ENCODE measurements around the gene CTSE.
A peak's percentile ranks its signal among the peaks of the same experiment; 100 is the strongest.

The CTSE gene

DNA sequence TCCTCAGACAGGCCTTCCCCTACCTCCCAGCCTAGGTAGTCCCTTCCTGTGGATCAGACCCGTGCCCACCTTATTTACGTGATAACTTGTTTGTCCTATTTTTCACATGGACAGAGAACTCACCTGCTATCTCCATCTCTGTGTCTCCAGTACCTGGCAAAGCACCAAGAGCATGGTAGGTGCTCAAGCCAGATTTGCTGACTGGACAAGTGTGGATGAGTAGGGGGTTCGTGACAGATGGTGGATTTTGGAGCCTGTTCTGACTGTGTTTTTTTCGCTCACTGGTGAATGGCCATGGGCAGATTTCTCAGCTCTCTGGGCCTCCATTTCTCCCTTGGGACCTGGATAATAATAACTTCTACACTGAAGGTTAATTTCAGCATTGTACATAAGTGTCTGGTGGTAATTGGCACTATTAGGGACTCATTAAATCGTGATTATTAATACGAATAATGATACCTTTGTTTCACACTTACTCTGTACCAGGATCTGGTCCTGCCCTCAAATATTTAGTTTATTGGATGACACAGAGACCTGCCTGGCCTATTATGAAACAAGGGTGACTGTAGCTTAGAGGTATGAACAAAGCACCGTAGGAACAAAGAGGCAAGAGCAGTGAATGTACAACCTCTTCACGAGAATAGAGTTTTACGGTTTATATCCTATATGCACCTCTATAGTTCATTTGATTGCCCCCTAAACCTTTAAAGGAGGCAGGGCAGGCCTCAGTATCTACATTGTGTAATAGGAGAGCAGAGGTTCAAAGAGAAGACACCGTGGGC lies 56.0 kb downstream of the CTSE start:
- no peak for DNase-seq

DNA sequence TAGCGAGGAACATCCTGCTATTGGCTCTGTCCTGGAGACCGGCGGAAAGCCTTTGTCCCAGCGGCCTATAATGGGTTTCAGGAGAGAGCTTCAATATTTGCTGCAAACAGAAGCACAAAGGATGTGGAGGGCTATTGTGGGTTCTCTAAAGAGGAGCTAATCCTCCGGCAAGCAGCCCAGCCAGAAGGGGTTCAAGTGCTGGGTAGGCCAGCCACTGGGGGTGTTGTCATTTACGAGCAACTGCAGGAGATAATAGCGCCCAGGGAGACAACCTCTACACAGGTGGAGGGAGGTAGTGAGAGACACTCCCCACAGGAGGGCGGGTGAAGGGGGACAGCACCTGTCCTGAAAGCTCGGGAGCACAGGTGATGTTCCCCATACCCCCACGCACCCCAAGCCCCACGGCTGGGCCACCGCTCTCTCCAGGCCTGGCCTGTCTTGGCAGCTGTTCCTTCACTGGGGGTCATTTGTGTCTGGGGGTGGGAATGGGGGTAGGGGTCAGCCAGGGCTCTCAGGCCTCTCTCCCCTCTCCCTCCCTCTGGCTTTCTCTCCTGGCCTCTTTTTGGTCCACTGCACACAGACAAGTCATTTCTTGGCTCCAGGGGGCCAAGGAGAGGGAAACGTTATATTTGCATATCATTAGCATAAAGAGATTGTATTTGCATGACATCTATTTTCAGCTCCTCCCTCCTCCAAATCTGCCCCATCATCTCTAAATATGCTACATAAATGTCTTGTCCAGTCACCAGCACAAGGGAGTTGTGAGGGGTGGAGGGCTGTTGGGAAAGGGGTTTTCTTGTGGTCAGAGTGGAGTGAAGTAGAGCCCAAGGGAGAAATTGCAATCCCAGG lies 58.4 kb downstream of the CTSE start:
- DNase-seq = no peak

DNA sequence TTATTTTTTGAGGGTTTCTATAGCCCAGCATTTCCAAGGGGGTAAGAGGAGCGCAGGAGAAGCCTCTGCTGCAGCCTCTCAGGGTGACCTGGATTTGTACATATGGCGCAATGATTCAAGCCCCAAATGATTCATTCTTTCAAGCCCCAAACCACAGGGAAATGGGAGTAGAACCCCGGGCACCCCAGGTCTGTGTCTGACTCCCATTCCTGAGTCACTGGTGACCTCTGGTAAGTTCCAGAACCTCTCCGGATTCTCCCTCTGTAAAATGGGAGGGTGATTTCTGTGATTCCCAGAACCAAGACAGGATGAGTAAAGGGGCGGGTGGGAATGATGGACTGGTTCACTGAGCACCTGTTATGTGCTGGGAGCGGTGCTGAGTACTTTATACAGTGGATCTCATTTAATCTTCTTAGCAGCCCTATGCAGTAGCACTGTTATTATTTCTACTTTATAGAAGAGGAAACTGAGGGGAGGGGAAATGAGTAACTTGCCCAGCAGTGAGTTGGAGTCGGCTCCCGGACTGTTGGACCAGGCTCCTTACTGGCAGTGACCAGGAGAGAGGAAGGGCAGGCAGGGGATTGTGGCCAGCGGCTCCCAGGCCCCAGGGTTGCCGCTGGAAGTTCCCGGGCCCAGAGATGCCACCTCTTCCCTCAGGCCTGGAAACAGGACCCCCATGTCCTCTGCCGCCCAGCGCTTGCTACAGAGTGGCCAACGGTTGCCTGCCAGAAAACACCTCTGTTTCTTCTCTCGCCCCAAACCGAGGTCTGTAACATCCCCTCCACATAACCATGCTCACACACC lies 60.1 kb downstream of the CTSE start:
- peak in 1 of 2 donors; percentile 37 for DNase-seq

DNA sequence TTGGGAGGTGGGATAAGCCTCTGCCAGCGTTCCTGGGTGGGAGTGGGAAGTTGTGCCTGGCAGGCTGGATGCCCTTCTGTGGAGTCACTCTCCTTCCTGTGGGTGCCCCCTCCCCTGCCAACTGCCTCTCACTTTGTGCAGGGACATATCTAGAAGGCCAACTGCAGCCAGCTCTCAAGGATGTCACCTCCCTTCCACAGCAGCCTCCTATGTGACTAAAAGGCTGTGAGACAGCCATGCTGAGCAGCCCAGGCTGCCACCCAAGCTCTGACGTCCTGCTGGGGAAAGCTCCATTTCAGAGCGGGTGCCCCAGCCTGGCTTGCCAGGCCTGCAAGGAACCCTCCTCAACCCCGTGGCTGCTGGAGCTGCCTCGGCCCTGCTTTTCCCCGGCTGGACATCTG lies 60.9 kb downstream of the CTSE start:
- DNase-seq = no peak

DNA sequence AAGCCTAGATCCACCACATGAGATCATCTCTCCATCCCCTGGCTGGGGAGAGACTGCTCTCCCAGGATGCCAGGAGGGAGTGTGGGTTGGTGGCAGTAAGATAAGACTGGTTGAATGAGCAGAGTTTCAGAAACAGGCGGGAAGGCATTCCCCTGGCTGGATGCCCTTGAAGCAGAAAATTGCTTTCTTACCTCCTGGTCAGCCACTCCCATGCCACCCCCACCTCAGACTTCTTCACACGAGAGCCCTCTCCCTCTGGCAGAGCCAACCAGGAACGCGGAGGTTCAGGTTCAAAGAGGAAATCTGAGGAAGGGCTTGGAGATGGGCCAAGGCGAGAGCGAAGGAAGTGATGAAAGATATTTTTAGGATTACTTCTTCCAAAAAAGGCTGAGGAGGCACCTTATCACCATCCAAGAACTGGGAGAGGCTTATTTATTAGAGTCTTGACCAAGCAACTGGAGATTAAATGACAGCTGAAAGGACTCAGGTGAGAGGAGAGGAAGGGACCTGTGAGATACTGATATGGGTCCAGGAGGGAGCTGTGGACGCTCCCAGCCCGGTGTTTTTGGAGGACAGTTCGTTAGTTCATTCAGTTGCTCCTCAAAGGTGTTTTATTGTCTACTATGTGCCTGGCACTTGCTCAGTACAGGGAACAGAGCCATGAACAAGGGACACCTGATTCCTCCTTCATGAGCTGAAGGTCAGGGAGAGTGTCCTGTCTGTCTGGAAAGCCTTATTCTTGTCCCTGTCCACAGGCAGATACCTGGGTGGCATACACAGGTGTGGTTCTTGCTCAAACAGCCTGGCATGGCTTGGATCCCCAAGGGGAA lies 61.5 kb downstream of the CTSE start:
- peak in 1 of 2 donors; percentile 7 for DNase-seq

DNA sequence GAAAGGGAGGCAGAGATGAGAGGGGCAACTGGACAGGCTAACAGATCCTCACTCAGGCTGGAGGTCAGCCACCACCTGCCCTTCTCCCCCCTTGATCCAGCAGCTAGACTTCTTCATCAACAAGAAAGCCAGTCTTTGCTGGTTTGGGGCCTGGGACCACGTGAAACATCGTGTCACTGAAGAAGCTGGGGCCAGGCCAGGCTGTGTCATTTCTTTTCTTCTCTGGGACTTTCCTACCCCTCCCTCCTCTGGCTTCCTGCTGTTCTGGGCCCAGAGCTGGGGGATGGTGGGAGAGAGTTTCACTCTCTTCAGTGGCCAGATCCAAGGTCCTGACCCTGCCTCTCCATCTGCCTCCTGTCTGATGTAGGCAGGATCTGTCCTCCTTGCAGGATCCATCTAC lies 62.3 kb downstream of the CTSE start:
- DNase-seq = peak; percentile 21 to 63

DNA sequence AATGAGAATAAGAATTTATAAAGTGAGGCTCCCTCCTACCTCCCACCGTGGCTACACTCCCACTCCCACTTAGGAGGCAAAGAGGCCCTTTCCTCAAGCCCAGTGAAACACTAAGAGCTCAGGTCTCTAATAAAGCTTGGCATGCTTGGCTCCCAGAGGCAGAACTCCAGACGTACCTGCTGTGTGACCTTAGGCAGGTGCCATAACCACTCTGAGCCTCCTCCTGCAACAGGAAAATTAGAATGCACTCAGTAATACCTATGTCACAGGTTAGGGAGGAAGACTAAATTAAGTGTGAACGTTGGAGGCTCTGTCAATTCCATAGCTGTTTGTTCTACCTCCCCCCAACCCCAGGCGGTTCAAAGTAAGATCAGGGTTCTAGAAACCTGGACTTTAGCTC lies 63.9 kb downstream of the CTSE start:
- no peak for DNase-seq

Measured in bone marrow (tissue), 2 donors.